Liver (tissue), 9 donors: ENCODE results near the gene SIL1. TPM values are rescaled to one million over a fixed set of nuclear protein-coding genes. Genes with fewer than 3 reads are reported as not detected.

Experiments used
- DNase-seq: peaks from one replicate; pipeline ENCODE4 v3.0.0-alpha.2; 2017; ENCODE audit warnings: low spot score
- H3K27ac ChIP-seq, 2 donors: one replicate each; pipeline ENCODE4 v1.7.0; 2013; ENCODE audit warnings: inconsistent platforms in 2 of 2, low read length in 2 of 2, control low read depth in 1 of 2, low read depth in 1 of 2, mild to moderate bottlenecking in 1 of 2
- H3K27me3 ChIP-seq, 4 donors: one replicate each; pipeline versions ENCODE4 v1.6.1 to v1.7.0; 2013; ENCODE audit warnings: low read length in 3 of 4, inconsistent platforms in 1 of 4, mild to moderate bottlenecking in 1 of 4, moderate library complexity in 1 of 4; ENCODE audit not compliant: control insufficient read depth in 4 of 4, insufficient read depth in 4 of 4
- H3K36me3 ChIP-seq, 4 donors: one replicate each; pipeline versions ENCODE4 v1.6.1 to v1.7.0; 2013; ENCODE audit warnings: low read length in 3 of 4, mild to moderate bottlenecking in 3 of 4, low read depth in 1 of 4, moderate library complexity in 1 of 4; ENCODE audit not compliant: control insufficient read depth in 4 of 4, insufficient read depth in 3 of 4
- H3K4me1 ChIP-seq, 4 donors: one replicate each; pipeline versions ENCODE4 v1.6.1 to v1.7.0; 2013; ENCODE audit warnings: low read length in 3 of 4, mild to moderate bottlenecking in 3 of 4, moderate library complexity in 1 of 4; ENCODE audit not compliant: control insufficient read depth in 4 of 4, insufficient read depth in 4 of 4
- H3K4me3 ChIP-seq, 3 donors: one replicate each; pipeline versions ENCODE4 v1.6.1 to v1.7.0; 2013; ENCODE audit warnings: low read length in 3 of 3, control low read depth in 1 of 3, low read depth in 1 of 3, mild to moderate bottlenecking in 1 of 3
- H3K9ac ChIP-seq, 2 donors: one replicate each; pipeline ENCODE4 v1.7.0; 2013; ENCODE audit warnings: low read length in 2 of 2, mild to moderate bottlenecking in 2 of 2, moderate library complexity in 2 of 2, control low read depth in 1 of 2, low read depth in 1 of 2
- H3K9me3 ChIP-seq, 4 donors: one replicate each; pipeline versions ENCODE4 v1.6.1 to v1.7.0; 2013; ENCODE audit warnings: low read length in 3 of 4; ENCODE audit not compliant: control insufficient read depth in 4 of 4
- ATF3 ChIP-seq: IDR thresholded peaks from 2 replicates; pipeline ENCODE4 v1.6.1; 2016; ENCODE audit warnings: antibody characterized with exemption
- EGR1 ChIP-seq, 2 donors: IDR thresholded peaks; 2 replicates each; pipeline ENCODE4 v1.6.1; 2016 to 2018; ENCODE audit warnings: antibody characterized with exemption in 2 of 2, low read depth in 2 of 2
- FOXA1 ChIP-seq: IDR thresholded peaks from 2 replicates; pipeline ENCODE4 v1.6.1; 2016; ENCODE audit warnings: antibody characterized with exemption
- FOXA2 ChIP-seq: IDR thresholded peaks from 2 replicates; pipeline ENCODE4 v1.6.1; 2016; ENCODE audit warnings: antibody characterized with exemption
- GABPA ChIP-seq, 2 donors: IDR thresholded peaks in 1 of 2; conservative IDR thresholded peaks in 1 of 2; 2 replicates each; pipeline ENCODE4 v1.6.1; 2016; ENCODE audit warnings: antibody characterized with exemption in 2 of 2, mild to moderate bottlenecking in 1 of 2, moderate library complexity in 1 of 2
- HNF4G ChIP-seq: IDR thresholded peaks from 2 replicates; pipeline ENCODE4 v1.6.1; 2016; ENCODE audit warnings: antibody characterized with exemption
- JUND ChIP-seq, 2 donors: IDR thresholded peaks; 2 replicates each; pipeline ENCODE4 v1.6.1; 2016; ENCODE audit warnings: antibody characterized with exemption in 2 of 2
- MAX ChIP-seq: IDR thresholded peaks from 2 replicates; pipeline ENCODE4 v1.6.1; 2016; ENCODE audit warnings: antibody characterized with exemption
- NR2F2 ChIP-seq: IDR thresholded peaks from 2 replicates; pipeline ENCODE4 v1.6.1; 2016; ENCODE audit warnings: antibody characterized with exemption
- RAD21 ChIP-seq, 2 donors: IDR thresholded peaks; 2 replicates each; pipeline ENCODE4 v1.6.1; 2016; ENCODE audit warnings: antibody characterized with exemption in 2 of 2, mild to moderate bottlenecking in 2 of 2
- RXRA ChIP-seq, 2 donors: IDR thresholded peaks; 2 replicates each; pipeline ENCODE4 v1.6.1; 2017 to 2018; ENCODE audit warnings: antibody characterized with exemption in 2 of 2, mild to moderate bottlenecking in 1 of 2
- SP1 ChIP-seq: IDR thresholded peaks from 2 replicates; pipeline ENCODE4 v1.6.1; 2018; ENCODE audit warnings: antibody characterized with exemption, mild to moderate bottlenecking
- TAF1 ChIP-seq: conservative IDR thresholded peaks from 2 replicates; pipeline ENCODE4 v1.6.1; 2016; ENCODE audit warnings: antibody characterized with exemption, mild to moderate bottlenecking
- YY1 ChIP-seq: IDR thresholded peaks from 2 replicates; pipeline ENCODE4 v1.6.1; 2016; ENCODE audit warnings: antibody characterized with exemption, mild to moderate bottlenecking
- ZBTB33 ChIP-seq: IDR thresholded peaks from 2 replicates; pipeline ENCODE4 v1.6.1; 2016; ENCODE audit warnings: antibody characterized with exemption
- WGBS: extraction: QIAGEN DNeasy Blood & Tissue Kit; methylation state at CpG from one replicate; pipeline ENCODE4 v1.1.7; 2013; 5-methylcytosine and 5-hydroxymethylcytosine counted together
- polyA plus RNA-seq, 2 donors: library from polyadenylated mRNA; stranded (reverse) in 1 of 2; unstranded in 1 of 2; fragments of 200-250 nt in 1 of 2; fragments of >200 nt in 1 of 2; fragmentation: Nextera tagmentation in 1 of 2; extraction: Ambion mirVana in 1 of 2; gene quantifications; one replicate each; pipeline versions ENCODE4 v1.2.1 to v1.2.3, GENCODE V29; 2013 to 2015
- total RNA-seq, 2 donors: library from RNA; depleted of rRNA; stranded (reverse); fragments of >200 nt; gene quantifications; one replicate each; pipeline ENCODE4 v1.2.3, GENCODE V29; 2014
- TF ChIP-seq, protein P1 (sequence below): fragments of 150-350 bp; IDR thresholded peaks from 2 replicates; pipeline ENCODE4 v1.5.1; 2017; ENCODE audit warnings: improper control_type of control experiment, low read depth, low read length; ENCODE audit not compliant: missing input control
- TF ChIP-seq, protein P2 (sequence below): IDR thresholded peaks from 2 replicates; pipeline ENCODE4 v1.6.1; 2016; ENCODE audit warnings: antibody characterized with exemption, mild to moderate bottlenecking
- donor health status: healthy.
- donor health status: healthy.
- donor health status: healthy.
- donor health status: healthy.
- donor health status: healthy.

The SIL1 gene
- total and polyA plus RNA-seq, 4 donors: 38.1 to 95.1 (median 76.2) TPM

- no peak for DNase-seq
- H3K9ac ChIP-seq: no peak overlapping the region
- no peak overlapping the region for H3K4me3 ChIP-seq
- no peaks in the 10 kb centered on the region for H3K9me3 ChIP-seq
- TF ChIP-seq RXRA (IDR thresholded peaks at IDR 0.05): no peak
- TF ChIP-seq, protein P1, sequence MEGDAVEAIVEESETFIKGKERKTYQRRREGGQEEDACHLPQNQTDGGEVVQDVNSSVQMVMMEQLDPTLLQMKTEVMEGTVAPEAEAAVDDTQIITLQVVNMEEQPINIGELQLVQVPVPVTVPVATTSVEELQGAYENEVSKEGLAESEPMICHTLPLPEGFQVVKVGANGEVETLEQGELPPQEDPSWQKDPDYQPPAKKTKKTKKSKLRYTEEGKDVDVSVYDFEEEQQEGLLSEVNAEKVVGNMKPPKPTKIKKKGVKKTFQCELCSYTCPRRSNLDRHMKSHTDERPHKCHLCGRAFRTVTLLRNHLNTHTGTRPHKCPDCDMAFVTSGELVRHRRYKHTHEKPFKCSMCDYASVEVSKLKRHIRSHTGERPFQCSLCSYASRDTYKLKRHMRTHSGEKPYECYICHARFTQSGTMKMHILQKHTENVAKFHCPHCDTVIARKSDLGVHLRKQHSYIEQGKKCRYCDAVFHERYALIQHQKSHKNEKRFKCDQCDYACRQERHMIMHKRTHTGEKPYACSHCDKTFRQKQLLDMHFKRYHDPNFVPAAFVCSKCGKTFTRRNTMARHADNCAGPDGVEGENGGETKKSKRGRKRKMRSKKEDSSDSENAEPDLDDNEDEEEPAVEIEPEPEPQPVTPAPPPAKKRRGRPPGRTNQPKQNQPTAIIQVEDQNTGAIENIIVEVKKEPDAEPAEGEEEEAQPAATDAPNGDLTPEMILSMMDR: no peak
- TF ChIP-seq HNF4G: no peak
- TF ChIP-seq GABPA (IDR thresholded peaks at IDR 0.05 in 1 of 2, conservative IDR thresholded peaks at IDR 0.05 in 1 of 2): no peak
- no peaks in the 10 kb centered on the region for H3K4me1 ChIP-seq
- 95% methylated on average over 20 of the region's 20 CpGs for WGBS
- H3K27ac ChIP-seq: no peak overlapping the region
- H3K36me3 ChIP-seq: peaks cover 2 to 16% (median 6%) of the 10 kb centered on the region in 4 donors
- no peaks in the 10 kb centered on the region for H3K27me3 ChIP-seq
Observed at GRCh38 chr5:138946831-138947560, 251.2 kb downstream of the SIL1 start.

GRCh38 chr5:138946241-138946623 lies 251.9 kb downstream of the SIL1 start:
- Histone ChIP-seq H3K9ac (no peak overlapping the region), H3K27ac (no peak overlapping the region)
- 95% methylated on average over 8 of the region's 8 CpGs for WGBS

More at GRCh38 chr5:138946241-138946623, 251.9 kb downstream of the SIL1 start:
- Histone ChIP-seq H3K27me3 (no peaks in the 10 kb centered on the region), H3K4me1 (no peaks in the 10 kb centered on the region), H3K9me3 (no peaks in the 10 kb centered on the region), H3K4me3 (no peak overlapping the region), H3K36me3 (peaks cover 2 to 16% (median 7%) of the 10 kb centered on the region in 4 donors)
- no peak for DNase-seq
- TF ChIP-seq MAX (no peak), EGR1 (IDR thresholded peaks at IDR 0.05; ENCODE audit: low read depth in 2 of 2) (no peak), HNF4G (no peak), GABPA (IDR thresholded peaks at IDR 0.05 in 1 of 2, conservative IDR thresholded peaks at IDR 0.05 in 1 of 2) (no peak), FOXA2 (no peak), RXRA (IDR thresholded peaks at IDR 0.05) (no peak), JUND (IDR thresholded peaks at IDR 0.05) (no peak), NR2F2 (no peak), RAD21 (IDR thresholded peaks at IDR 0.05) (no peak), ATF3 (no peak), TAF1 (no peak), SP1 (no peak), ZBTB33 (no peak), YY1 (no peak), FOXA1 (no peak)
- TF ChIP-seq, protein P2, sequence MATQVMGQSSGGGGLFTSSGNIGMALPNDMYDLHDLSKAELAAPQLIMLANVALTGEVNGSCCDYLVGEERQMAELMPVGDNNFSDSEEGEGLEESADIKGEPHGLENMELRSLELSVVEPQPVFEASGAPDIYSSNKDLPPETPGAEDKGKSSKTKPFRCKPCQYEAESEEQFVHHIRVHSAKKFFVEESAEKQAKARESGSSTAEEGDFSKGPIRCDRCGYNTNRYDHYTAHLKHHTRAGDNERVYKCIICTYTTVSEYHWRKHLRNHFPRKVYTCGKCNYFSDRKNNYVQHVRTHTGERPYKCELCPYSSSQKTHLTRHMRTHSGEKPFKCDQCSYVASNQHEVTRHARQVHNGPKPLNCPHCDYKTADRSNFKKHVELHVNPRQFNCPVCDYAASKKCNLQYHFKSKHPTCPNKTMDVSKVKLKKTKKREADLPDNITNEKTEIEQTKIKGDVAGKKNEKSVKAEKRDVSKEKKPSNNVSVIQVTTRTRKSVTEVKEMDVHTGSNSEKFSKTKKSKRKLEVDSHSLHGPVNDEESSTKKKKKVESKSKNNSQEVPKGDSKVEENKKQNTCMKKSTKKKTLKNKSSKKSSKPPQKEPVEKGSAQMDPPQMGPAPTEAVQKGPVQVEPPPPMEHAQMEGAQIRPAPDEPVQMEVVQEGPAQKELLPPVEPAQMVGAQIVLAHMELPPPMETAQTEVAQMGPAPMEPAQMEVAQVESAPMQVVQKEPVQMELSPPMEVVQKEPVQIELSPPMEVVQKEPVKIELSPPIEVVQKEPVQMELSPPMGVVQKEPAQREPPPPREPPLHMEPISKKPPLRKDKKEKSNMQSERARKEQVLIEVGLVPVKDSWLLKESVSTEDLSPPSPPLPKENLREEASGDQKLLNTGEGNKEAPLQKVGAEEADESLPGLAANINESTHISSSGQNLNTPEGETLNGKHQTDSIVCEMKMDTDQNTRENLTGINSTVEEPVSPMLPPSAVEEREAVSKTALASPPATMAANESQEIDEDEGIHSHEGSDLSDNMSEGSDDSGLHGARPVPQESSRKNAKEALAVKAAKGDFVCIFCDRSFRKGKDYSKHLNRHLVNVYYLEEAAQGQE: no peak
- TF ChIP-seq, protein P1: no peak
